Mesothelial cell of epicardium (in vitro differentiated cells): ENCODE measurements around the gene CDC42BPG. TPM values are rescaled to one million over a fixed set of nuclear protein-coding genes. Genes with fewer than 3 reads are reported as not detected.

Experiments used
- DNase-seq, 2 experiments: peaks; one replicate each; pipeline ENCODE4 v3.0.0; 2021; ENCODE audit warnings: low spot score in 2 of 2; ENCODE audit not compliant: unreplicated experiment in 2 of 2
- H3K27ac Mint-ChIP-seq: 2 replicates; pipeline ENCODE4 v1.8.0; 2021; ENCODE audit warnings: mixed read lengths
- H3K27me3 Mint-ChIP-seq: 2 replicates; pipeline ENCODE4 v1.8.0; 2021; ENCODE audit warnings: low read depth, mixed read lengths
- H3K36me3 Mint-ChIP-seq: 2 replicates; pipeline ENCODE4 v1.8.0; 2021; ENCODE audit warnings: mixed read lengths
- H3K4me1 Mint-ChIP-seq: 2 replicates; pipeline ENCODE4 v1.8.0; 2021; ENCODE audit warnings: mixed read lengths
- H3K4me3 Mint-ChIP-seq: 2 replicates; pipeline ENCODE4 v1.8.0; 2021; ENCODE audit warnings: mild to moderate bottlenecking, moderate library complexity, mixed read lengths
- H3K9me3 Mint-ChIP-seq: 2 replicates; pipeline ENCODE4 v1.8.0; 2021; ENCODE audit warnings: mixed read lengths
- CTCF ChIP-seq: fragments of 200-600 bp; sonication (generic); IDR thresholded peaks from one replicate; pipeline ENCODE4 v1.5.0; 2021; ENCODE audit warnings: antibody characterized with exemption; ENCODE audit not compliant: unreplicated experiment
- total RNA-seq: library from RNA; stranded (reverse); gene quantifications from 3 replicates; pipeline ENCODE4 v1.2.1, GENCODE V29; 2021

Gene CDC42BPG
- total RNA-seq, 1 donor from 2014 or later = 30.1 TPM

GRCh38 chr11:64790205-64791095 lies 54.0 kb downstream of the CDC42BPG start:
- no peak for TF ChIP-seq CTCF
- no peaks in the 10 kb centered on the region for H3K27me3 Mint-ChIP-seq
- H3K36me3 Mint-ChIP-seq = peaks cover 5% of the 10 kb centered on the region
- no peaks in the 10 kb centered on the region for H3K4me1 Mint-ChIP-seq
- H3K4me3 Mint-ChIP-seq = no peak overlapping the region
- DNase-seq = no peak
- H3K9me3 Mint-ChIP-seq = no peaks in the 10 kb centered on the region
- no peak overlapping the region for H3K27ac Mint-ChIP-seq

DNA sequence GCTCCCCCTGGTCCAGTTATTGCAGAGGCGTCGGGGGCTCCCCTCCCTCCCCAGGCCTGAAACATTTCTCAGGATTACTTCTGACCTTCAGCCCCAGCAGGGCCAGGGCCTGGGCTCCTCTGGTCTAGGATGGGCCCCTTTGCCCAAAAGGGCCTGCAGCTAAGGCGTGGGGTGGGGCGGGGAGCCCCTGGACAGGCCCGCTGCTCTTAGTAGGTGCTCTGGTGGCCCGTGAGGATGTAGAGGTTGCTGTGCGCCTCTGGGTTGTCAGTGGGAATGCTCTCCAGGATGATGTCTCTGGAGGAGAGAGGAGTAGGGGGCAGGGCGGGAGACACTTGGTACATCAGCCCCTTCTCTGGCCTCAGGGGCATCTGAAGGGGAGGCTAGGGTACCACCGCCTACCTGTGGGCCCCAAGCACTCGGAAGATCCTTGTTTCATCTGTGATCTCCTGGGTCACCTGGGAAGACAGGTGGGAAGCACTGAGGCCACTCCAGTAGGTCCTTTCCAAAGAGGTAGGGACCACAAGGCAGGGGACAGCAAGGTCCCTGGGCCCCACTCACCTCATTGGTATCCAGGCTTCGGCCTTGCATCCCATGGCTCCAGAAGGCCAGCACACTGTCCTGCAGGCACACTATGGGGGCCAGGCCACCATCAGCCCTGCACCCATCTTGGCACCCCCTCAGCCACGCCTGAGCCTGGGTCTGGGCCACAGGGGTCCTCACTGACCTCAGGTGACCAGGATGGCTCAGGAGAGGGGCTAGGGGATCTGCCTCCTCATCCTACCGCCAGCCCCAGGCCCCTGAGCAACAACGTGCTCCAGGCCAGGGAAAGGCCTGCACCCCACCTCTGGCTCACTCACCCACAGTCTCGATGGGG lies 54.9 kb downstream of the CDC42BPG start:
- Mint-ChIP-seq H3K4me1 (no peaks in the 10 kb centered on the region), H3K4me3 (no peak overlapping the region), H3K27me3 (no peaks in the 10 kb centered on the region), H3K9me3 (no peaks in the 10 kb centered on the region), H3K36me3 (peaks cover 5% of the 10 kb centered on the region), H3K27ac (no peak overlapping the region)
- no peak for DNase-seq
- no peak for TF ChIP-seq CTCF

GRCh38 chr11:64788321-64789215 lies 55.9 kb downstream of the CDC42BPG start:
- DNase-seq = no peak
- no peak overlapping the region for H3K27ac Mint-ChIP-seq
- H3K4me3 Mint-ChIP-seq = no peak overlapping the region
- no peak for TF ChIP-seq CTCF
- H3K36me3 Mint-ChIP-seq = peaks cover under 1% of the 10 kb centered on the region
- no peaks in the 10 kb centered on the region for H3K9me3 Mint-ChIP-seq
- no peaks in the 10 kb centered on the region for H3K27me3 Mint-ChIP-seq
- no peaks in the 10 kb centered on the region for H3K4me1 Mint-ChIP-seq

- H3K27ac Mint-ChIP-seq = no peak overlapping the region
Observed at GRCh38 chr11:64787526-64788320, 56.7 kb downstream of the CDC42BPG start.

More at GRCh38 chr11:64787526-64788320, 56.7 kb downstream of the CDC42BPG start:
- Mint-ChIP-seq H3K4me3 (no peak overlapping the region), H3K4me1 (no peaks in the 10 kb centered on the region), H3K27me3 (no peaks in the 10 kb centered on the region), H3K9me3 (no peaks in the 10 kb centered on the region), H3K36me3 (no peaks in the 10 kb centered on the region)
- no peak for DNase-seq
- TF ChIP-seq CTCF = peak; percentile 58
